ENCODE results near the gene IL36A.

IL36A gene

GRCh38 chr2:113005030-113005509 is at the start of gene IL36A:
TSS of gene IL36A (plus strand) at chr2:113005459. CDS start at chr2:113005872, 413 bp downstream.
- no peak for DNase-seq (ENCODE audit: low spot score)

GRCh38 chr2:112957511-112957910 is 47.7 kb upstream of the IL36A start:
- no peak for DNase-seq (ENCODE audit: low spot score)

- peak; percentile 71 for DNase-seq (ENCODE audit: low spot score)
These were observed 46.7 kb upstream of the IL36A start for GRCh38 chr2:112958428-112959108.

GRCh38 chr2:112959109-112959812 is 46.0 kb upstream of the IL36A start:
- DNase-seq (ENCODE audit: low spot score), result peak; percentile 6

- DNase-seq (ENCODE audit: low spot score), result no peak
These were observed 44.9 kb upstream of the IL36A start for GRCh38 chr2:112960230-112960825.

- no peak for DNase-seq (ENCODE audit: low spot score)
These were observed 42.7 kb upstream of the IL36A start for GRCh38 chr2:112962308-112963175.

- no peak for DNase-seq (ENCODE audit: low spot score)
These were observed 38.2 kb upstream of the IL36A start for GRCh38 chr2:112967023-112967422.

GRCh38 chr2:112972423-112973086 is 32.7 kb upstream of the IL36A start:
- no peak for DNase-seq (ENCODE audit: low spot score)

GRCh38 chr2:112973156-112973555 is 32.1 kb upstream of the IL36A start:
- DNase-seq (ENCODE audit: low spot score), result no peak

- no peak for DNase-seq (ENCODE audit: low spot score)
These were observed 27.7 kb upstream of the IL36A start, which contains the start of gene IL36G for GRCh38 chr2:112977559-112978056. TSS of gene IL36G (plus strand) at chr2:112978006. CDS start at chr2:112978639, 633 bp downstream.

- no peak for DNase-seq (ENCODE audit: low spot score)
These were observed 25.5 kb upstream of the IL36A start for GRCh38 chr2:112979731-112980130.

- DNase-seq (ENCODE audit: low spot score), result no peak
These were observed 24.7 kb upstream of the IL36A start for GRCh38 chr2:112980537-112980936.

GRCh38 chr2:112985090-112985489 is 20.2 kb upstream of the IL36A start:
- no peak for DNase-seq (ENCODE audit: low spot score)

GRCh38 chr2:112989611-112990010 is 15.6 kb upstream of the IL36A start:
- no peak for DNase-seq (ENCODE audit: low spot score)

GRCh38 chr2:112993831-112994230 is 11.4 kb upstream of the IL36A start:
- DNase-seq (ENCODE audit: low spot score), result no peak

- no peak for DNase-seq (ENCODE audit: low spot score)
These were observed 10.6 kb upstream of the IL36A start for GRCh38 chr2:112994648-112995047.

- DNase-seq (ENCODE audit: low spot score), result no peak
These were observed 9.8 kb upstream of the IL36A start for GRCh38 chr2:112995346-112995920.

- DNase-seq (ENCODE audit: low spot score), result no peak
These were observed 8.6 kb upstream of the IL36A start for GRCh38 chr2:112996635-112997034.

- no peak for DNase-seq (ENCODE audit: low spot score)
These were observed 8.1 kb upstream of the IL36A start for GRCh38 chr2:112997151-112997550.

GRCh38 chr2:113000436-113000835 is 4.8 kb upstream of the IL36A start:
- DNase-seq (ENCODE audit: low spot score), result no peak

GRCh38 chr2:113002677-113003076 is 2.6 kb upstream of the IL36A start:
- no peak for DNase-seq (ENCODE audit: low spot score)

All from NAMALWA (cell line).